DMS53 treated with DMSO at 0.1 percent for 48 hours (cell line): ENCODE data around the gene ECHDC1.
"Not testable (repeated sequence)": the region's sequence is repeated elsewhere in the genome, so short reads cannot be mapped to it uniquely, and the experiment has no call there.

Experiments
- DNase-seq: peaks from one replicate; lab custom pipeline; 2025; ENCODE audit not compliant: unreplicated experiment; lab: John Stamatoyannopoulos, UW

ECHDC1 gene, protein sequence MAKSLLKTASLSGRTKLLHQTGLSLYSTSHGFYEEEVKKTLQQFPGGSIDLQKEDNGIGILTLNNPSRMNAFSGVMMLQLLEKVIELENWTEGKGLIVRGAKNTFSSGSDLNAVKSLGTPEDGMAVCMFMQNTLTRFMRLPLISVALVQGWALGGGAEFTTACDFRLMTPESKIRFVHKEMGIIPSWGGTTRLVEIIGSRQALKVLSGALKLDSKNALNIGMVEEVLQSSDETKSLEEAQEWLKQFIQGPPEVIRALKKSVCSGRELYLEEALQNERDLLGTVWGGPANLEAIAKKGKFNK

DNA sequence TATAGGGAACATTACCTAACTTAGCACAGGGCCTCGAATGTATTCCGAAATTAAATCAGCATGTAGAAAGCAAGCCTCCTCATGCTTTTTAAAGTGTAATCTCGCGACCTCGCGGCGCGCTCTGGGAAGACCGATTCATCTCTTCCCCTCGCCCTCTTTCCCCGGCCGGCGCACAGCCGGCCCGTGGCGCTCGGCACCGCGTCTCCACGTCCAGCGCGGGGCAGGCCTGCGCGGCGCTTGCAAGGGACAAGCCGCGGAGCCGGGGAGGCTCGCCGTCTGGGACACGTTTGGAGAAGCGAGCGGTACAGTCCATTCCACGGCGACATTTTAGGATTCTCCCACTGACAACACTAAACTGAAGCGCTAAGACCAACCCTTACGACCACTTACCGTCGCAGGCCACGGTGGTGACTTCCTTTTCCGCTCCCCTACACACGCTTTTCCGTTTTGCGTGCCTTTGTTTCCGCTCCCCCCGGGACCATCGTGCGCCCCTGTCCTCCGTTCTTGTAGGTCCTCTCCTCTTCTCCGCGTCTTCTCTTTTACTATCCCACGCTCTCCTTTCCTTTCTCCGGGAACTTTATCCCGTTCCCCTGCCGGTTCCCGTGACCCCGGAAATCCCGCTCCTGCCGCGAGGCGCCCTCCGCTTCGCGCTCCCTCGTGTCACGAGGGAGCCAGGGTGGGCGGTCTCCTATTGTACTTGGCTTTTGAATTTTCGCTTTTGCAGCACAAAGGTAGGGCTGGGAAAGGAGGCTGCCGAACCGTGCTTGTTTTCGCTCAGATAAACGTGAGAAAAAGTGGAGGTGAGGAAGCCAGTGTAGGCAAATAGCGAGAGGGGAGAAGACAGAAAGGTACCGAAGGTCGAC is at the start of gene ECHDC1:
TSS of gene ECHDC1 (minus strand) at position 664 of the 863 bp plus-strand sequence. CDS start 12,581 bp downstream, outside the sequence.
- peak; percentile 59 for DNase-seq

DNA sequence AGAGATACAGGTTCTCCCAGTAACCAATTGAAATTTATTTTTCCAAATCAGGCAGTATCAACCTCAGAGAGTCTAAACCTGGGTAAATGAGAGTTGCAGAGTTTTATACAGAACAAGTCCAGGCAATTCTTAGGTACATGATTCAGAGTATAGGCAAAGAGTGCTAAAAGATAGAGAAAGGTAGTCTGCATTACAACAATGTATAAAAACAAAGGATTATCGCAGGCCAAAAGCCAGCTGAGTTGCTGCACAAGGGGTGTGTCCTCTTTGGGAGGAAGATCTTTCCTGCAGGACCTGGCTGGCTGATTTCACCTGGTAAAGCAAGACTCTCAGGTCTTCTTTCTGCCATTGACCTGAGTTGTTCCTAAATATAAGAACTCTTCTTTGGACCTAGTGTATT is 48.9 kb upstream of the ECHDC1 start:
- no peak for DNase-seq

DNA sequence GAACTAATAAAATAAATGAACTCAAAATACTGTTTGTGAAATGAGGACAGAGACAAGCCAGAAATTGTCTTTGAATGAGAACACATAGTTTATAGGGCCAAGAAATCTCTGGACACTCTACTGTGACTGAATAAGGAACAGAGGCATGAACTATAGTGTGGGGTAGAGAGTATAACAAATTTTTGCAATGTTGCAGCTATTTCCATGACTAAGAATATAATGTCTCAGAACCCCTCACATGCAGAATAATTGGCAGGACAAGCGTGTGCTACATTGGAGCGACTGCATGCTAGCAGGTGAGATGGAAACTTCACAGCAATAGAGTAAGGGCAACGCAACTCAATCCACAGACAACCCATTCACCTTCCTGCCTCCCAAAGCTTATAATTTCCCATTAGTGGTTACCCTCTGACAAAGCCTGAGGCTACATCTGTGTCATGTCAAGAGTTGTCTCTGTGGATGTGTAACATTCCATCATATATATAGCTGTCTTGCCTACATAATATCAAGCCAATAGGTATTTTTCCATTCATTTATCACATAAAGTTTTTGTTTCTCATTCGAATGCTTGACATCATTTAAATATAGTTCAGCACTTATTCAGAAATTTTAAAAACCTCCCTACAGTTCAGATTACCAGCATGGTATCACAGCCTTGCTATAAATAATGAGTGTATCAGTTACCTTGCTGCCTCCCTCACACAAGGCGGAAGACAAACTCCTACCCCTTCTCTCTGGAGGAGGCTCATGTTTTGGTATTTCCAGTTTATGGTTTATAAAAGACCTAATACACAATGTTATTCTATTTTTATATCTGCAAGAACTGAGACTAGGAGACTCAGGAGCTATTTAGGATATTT is 47.9 kb upstream of the ECHDC1 start:
- DNase-seq, result no peak

DNA sequence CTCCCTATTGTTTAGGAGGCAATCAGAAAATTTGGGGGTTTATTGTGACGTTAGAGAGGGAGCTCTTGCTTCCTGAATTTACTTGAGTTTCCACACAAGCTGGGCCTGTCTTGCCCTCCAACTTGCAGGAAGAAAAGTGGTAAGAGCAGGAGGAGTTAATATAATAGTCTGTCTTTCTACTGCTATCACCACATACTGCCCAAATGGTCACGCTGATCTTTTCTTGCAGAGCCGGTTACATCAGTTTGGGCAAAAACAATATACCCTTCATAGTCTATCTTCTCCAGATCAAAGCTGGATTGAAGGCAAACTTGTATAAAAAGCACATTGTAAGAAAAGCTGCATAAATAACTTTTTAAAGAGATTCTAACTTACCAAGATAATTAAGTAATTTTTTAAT is 46.3 kb upstream of the ECHDC1 start:
- DNase-seq, result no peak

DNA sequence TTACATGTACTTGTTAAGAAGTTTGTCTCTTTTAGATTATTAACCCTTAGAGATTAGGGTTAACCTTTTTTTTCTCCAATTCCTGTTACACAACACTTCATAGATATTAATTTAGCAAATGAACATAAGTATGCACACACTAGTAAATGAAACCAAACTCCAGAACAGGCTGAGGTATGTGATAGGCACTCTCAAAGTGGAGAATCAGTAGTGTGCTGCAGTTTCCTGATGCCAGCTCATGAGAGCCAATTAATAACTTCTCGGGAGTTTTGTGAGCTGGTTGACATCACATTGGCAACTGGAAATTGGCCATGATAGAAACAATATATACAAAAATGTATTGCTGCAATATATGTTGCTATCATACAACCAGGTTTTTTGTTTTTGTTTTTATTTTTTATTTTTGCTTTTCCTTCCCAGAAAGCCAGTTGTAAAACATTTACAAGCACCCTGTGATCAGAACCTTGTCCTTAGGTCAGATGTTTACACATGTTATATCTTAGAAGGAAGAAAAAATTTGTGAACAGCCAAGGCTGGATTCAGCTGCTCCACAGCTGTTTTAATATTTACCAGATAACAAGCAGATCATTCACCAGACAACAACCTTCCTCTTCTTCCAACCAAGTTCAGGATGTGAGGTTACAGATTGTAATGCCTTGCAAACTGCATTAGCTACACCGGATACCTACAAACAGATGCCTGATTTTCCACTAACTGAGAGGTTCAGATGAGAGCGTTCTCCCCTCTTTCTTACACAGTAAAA is 42.4 kb upstream of the ECHDC1 start:
- DNase-seq, result no peak

DNA sequence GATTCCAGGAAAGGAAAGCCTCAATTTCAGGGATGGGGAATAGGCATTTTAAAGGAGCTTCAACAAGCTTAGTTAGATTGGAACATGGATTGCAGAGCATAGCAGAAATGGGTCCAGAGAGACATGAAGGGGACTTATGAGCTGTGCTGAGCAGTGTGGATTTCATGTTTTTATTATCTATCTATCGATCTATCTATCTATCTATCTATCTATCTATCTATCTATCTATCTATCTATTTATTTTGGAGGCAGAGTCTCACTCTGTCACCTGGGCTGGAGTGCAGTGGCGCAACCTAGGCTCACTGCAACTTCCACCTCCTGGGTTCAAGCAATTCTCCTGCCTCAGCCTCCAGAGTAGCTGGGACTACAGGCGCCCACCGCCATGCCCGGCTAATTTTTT is 41.4 kb upstream of the ECHDC1 start:
- DNase-seq, result not testable (repeated sequence)

DNA sequence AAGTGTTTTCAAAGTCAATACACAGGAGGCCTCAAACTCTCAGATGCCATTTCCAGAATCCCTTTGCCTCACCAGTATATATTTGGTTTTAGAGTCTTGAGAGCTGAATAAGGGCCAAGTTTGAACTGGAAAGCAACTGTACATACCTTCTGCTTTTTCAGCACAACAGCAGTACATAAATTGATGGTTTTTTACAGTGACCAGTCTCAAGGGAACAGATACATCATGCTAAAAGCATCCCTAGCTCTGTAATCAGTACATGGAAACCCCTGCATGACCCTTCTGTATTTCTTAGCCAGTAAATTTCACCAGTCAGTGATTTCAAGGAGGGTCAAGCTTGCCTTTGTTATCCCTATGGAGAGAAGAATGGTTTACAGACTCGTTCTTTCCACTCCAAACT is 40.6 kb upstream of the ECHDC1 start:
- no peak for DNase-seq

DNA sequence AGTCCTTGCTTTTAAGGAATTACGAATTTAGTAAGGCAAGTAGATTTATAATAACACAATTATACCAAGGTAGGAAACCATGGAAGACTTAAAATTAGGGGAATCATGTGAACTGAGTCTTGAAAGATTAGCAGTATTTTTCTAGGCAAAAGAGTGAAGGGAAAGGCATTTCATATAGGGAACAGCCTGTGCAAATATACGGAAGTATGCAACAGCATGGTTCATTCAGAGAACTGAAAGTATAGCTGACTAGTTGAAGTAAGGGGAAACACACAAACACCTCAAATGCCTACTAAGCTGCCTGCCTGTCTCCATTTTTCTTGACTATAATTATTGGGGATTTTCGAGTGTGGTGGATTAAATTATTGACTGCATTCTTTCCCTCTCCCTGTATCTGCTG is 39.0 kb upstream of the ECHDC1 start:
- no peak for DNase-seq

DNA sequence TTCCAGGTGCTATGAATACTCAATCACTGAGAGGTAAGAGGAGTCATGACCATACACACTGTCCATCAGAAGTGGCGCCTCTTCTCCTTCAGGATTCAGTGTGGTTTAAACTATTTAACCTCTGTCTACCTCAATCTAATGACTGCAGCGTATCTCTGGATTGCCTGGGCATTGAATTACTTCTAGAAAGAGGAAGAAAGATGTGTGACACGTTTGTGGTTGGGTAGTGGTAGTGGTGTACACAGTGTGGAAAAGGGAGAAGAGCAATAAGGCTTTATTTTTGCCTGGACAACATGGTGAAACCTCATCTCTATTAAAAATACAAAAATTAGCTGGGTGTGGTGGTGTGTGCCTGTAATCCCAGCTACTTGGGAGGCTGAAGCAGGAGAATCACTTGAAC is 38.0 kb upstream of the ECHDC1 start:
- DNase-seq, result no peak

DNA sequence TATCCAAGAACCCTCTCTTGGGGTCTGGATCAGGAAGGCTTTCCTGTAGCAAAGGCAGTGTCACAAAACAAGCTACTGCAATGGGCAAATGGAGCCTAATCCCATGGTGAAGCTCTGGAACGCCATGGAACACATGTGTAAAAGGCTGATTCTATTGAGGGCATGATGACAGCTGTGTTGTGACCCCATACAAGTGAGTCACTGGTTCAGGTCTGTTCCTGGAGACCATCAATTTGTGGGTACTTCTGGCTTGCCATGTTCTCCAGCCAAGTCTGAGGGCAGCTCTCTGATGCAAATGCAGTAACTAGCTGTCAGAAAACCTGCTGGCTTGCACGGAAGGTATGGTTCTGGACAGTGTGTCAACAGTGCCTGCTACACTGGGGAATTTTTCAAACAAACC is 33.3 kb upstream of the ECHDC1 start:
- DNase-seq, result no peak

DNA sequence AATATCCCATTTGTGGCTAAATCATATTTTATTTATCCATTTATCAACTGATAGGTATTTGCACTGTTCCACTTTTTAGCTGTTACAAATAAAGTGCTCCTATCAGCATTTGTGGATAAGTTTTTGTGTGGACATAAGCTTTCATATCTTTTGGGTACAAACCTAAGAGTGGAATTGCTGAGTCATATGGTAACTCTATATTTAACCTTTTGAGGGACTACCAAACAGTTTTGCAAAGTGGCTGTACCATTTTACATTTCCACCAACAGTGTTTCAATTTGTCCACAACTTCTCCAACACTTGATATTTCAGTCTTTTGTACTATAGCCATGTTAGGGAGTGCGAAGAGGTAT is 23.6 kb upstream of the ECHDC1 start:
- no peak for DNase-seq

DNA sequence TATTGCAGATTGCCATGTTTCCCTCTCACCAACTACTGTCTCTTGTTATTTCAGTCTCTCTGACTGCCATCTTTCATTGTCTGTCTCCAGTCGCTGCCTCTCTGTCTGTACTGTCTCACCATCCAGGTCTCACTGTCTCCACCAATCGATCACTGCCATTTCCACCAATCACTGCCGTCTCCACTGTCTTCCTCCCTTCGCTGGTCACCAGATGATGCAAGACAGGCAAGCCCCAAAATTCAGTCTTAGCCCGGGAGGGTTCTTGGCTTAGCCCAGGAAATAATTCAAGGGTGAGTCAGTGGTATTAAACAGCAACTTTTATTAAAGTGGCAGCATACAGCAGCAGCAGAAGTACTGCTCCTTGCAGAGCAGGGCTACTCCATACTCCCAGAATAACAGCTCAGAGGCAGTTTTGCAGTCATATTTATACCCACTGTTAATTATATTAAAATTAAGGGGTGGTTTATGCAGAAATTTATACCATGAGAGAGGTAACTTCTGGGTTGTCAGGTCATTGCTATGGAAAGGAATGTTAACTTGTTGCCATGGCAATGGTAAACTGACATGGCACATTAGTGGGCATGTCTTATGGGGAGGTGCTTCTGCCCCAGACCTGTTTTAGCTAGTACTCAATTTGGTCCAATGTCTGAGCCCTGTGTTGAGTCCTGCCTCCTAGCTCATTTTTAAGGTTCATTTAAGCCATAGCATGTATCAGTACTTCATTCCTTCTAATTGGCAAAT is 23.0 kb upstream of the ECHDC1 start:
- no peak for DNase-seq

DNA sequence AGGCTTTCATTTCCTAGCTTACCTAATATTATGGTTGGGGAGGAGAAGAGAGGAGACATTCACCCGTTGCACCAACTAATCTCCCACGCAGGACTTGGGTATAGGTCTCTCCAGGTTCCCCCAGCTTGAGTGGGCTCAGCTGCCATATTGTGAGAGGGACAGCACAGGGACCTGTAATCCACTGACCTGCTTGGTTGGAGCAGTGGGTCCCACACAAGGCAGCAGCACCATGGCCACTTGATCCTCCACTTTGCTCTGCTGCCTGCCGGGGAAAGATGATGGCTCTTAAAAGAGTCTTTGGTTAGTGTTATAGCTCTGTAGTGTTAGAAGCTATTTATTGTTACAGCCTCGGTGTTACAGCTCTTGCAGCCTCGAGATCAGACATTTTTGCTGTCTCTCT is 22.5 kb upstream of the ECHDC1 start:
- DNase-seq, result no peak

DNA sequence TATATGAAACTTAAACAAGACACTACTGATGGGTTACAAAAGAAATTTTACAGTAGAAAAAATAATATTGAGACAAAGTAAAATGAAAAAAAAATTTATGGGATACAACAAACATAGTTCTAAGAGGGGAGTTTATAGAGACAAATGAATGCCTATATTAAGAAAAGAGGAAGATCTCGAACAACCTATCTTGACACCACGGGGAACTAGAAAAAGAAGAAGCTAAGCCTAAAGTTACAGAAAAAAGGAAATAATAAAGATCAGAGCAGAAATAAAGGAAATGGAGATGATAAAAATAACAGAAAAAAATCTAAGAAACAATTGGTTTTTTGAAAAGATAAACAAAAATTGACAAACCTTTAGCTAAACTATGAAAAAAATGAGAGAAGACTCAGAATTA is 9.1 kb upstream of the ECHDC1 start:
- DNase-seq, result no peak

DNA sequence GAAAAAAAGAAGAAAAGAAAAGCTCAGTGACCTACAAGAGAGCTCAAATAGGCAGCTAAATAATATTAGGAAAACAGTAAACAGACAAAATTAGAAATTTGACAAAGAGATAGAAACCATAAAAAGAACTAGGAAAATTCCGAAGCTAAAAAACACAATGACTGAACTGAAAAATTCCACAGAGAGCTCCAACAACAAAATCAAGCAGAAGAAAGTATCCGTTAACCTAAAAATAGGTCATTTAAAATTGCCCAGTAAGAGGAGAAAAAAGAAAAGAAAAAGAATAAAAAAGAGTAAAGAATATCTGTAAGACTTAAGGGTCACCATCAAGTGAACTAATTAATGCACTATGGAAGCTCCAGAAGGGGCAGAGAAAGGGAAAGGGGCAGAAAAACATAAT is 6.6 kb upstream of the ECHDC1 start:
- no peak for DNase-seq

DNA sequence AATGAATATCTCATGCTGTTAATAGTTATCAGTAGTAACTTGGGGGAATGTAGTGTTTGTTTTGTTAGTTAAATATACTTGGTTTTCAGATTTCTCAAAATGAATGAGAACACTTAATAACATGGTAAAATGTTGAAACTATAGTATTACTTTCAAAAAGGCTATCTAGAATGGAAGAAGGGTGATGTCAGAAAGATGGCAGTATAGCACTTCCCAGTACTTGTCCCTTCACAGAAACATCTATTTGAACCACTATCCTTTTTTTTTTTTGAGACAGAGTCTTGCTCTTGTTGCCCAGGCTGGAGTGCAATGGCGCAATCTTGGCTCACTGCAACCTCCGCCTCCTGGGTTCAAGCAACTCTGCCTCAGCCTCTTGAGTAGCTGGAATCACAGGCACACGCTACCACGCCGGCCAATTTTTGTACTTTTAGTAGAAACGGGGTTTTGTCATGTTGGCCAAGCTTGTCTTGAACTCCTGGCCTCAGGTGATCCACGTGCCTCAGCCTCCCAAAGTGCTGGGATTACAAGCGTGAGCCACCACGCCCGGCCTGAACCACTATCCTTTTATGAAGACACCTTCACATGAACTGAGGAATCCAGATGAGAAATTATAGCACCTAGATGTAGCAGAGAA is 4.7 kb upstream of the ECHDC1 start:
- no peak for DNase-seq

DNA sequence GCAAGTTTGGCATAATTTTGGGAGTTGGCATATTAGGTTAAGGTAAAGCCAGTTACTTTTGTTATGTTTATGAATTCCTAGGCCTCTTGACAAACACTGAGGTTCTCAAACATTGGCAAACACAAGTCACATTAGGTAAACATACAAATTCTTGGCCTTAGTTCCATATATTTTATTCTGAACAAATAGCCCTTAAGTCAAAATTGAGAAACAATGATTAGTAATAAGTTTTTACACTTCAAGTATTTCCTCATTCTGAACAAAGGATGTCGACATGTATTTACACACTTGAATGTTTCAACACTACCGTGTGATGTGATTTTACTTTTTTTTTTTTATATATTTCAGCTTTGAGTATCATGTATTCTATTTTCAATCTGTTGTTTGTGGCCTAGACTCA is 3.8 kb upstream of the ECHDC1 start:
- no peak for DNase-seq

DNA sequence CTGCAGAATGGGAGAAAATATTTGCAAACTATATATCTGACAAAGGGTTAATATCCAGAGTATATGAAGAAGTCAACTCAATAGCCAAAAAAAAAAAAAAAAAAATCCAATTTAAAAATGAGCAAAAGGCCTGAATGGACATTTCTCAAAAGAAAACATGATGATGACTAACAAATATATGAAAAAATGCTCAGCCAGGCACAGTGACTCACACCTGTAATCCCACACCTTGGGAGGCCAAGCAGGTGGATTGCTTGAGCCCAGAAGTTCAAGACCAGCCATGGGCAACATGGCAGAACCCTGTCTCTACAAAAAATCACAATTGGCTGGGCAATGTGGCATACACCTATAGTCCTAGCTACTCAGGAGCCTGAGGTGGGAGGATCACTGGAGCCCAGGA is 2.1 kb upstream of the ECHDC1 start:
- DNase-seq, result no peak

DNA sequence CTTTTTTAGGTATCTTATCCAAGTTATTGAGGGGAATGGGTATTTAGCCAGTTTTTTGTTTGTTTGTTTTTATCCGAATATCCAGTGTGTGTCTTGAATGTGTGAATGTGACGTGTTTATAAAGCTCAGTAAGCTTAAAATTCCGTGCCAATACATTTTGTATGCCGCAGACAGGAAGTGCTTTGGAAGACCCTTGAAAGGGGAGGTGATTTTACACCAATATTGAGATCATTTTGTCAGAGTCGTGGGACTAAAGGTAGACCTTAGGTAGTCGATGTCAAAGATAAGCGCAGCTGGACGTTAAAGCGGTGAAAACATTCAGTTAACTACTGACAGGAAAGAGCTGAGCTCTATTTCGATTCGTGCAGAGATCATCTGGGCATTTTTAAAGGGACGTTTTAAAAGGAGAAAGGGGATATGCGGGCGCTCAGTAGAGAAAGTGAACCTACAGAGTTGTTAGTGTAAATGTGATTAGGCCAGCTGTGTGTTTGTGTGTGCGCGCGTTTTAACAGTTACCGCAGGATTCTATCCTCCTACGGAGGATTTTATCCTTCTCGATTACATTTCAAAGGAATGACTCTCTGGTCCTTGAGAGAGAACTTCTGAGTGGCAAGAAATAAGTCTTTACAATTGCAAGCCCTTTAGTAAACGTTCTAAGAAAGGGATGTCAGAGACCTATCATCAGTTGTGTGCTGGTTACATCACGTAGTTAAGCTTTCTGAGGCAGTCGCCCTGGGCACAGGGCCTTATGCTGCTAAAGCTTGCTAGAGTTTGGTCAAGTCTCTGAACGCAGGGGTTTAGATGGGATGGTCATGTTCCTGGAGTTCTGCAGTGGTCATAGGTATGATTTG is 625 bp upstream of the ECHDC1 start:
- DNase-seq, result peak; percentile 6
